ENCODE measurements around the gene FAM168B.

Gene FAM168B

GRCh38 chr2:131034122-131035051 is 58.9 kb downstream of the FAM168B start:
- peak overlapping the region; percentile 79 for H3K4me3 Mint-ChIP-seq
- H3K27ac Mint-ChIP-seq, result no peak overlapping the region
- H3K9me3 Mint-ChIP-seq, result no peaks in the 10 kb centered on the region
- DNase-seq, result peak; percentile 79
- TF ChIP-seq, protein P1, sequence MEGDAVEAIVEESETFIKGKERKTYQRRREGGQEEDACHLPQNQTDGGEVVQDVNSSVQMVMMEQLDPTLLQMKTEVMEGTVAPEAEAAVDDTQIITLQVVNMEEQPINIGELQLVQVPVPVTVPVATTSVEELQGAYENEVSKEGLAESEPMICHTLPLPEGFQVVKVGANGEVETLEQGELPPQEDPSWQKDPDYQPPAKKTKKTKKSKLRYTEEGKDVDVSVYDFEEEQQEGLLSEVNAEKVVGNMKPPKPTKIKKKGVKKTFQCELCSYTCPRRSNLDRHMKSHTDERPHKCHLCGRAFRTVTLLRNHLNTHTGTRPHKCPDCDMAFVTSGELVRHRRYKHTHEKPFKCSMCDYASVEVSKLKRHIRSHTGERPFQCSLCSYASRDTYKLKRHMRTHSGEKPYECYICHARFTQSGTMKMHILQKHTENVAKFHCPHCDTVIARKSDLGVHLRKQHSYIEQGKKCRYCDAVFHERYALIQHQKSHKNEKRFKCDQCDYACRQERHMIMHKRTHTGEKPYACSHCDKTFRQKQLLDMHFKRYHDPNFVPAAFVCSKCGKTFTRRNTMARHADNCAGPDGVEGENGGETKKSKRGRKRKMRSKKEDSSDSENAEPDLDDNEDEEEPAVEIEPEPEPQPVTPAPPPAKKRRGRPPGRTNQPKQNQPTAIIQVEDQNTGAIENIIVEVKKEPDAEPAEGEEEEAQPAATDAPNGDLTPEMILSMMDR (IDR thresholded peaks at IDR 0.05), result no peak
- H3K36me3 Mint-ChIP-seq (ENCODE audit: low read depth), result no peaks in the 10 kb centered on the region
- H3K4me1 Mint-ChIP-seq, result peaks cover 35% of the 10 kb centered on the region
- peaks cover 61% of the 10 kb centered on the region for H3K27me3 Mint-ChIP-seq (ENCODE audit: low read depth, poor library complexity)

DNA sequence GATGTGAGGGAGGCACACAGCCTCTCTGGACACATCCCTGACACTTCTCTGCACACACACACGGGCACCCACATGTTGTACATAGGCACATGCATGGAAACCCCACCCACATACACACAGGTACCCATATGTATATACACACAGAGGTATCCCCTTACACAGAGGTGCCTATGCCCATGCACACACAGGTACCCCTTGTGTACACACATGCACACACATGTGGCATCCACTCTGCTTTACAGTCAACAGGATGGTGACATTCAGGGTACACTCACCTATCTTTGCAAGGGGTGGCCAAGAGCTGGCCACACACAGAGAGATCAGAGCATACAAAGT is 59.5 kb downstream of the FAM168B start:
- H3K36me3 Mint-ChIP-seq (ENCODE audit: low read depth), result no peaks in the 10 kb centered on the region
- H3K4me1 Mint-ChIP-seq, result peaks cover 35% of the 10 kb centered on the region
- DNase-seq, result no peak
- TF ChIP-seq, protein P1 (IDR thresholded peaks at IDR 0.05), result no peak
- peaks cover under 1% of the 10 kb centered on the region for H3K9me3 Mint-ChIP-seq
- H3K27ac Mint-ChIP-seq, result no peak overlapping the region
- H3K4me3 Mint-ChIP-seq, result peak overlapping the region; percentile 79
- peaks cover 61% of the 10 kb centered on the region for H3K27me3 Mint-ChIP-seq (ENCODE audit: low read depth, poor library complexity)

DNA sequence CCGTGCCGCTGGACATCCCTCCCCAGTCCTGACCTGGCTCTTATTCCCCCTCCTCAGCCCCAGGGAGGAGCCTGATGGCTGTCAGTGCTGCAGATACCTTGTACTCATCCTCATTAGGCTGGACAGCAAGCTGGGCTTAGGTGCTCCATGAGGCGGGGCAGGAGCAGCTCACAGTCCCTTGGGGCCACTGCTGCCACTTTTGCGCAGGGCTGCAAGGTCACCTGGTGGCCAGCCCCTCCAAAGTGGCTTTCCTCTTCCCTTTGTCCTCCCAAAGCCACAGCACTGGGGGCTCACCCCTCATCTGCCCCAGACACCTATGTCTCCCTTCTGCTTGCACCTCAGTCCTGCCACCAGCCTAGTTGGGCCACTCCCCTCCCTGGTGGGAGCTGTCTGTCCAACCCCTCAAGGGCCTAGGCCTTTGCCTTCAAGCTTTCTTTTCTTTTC is 60.8 kb downstream of the FAM168B start:
- H3K27me3 Mint-ChIP-seq (ENCODE audit: low read depth, poor library complexity), result peaks cover 49% of the 10 kb centered on the region
- no peaks in the 10 kb centered on the region for H3K36me3 Mint-ChIP-seq (ENCODE audit: low read depth)
- DNase-seq, result no peak
- peaks cover 30% of the 10 kb centered on the region for H3K4me1 Mint-ChIP-seq
- no peak overlapping the region for H3K27ac Mint-ChIP-seq
- H3K9me3 Mint-ChIP-seq, result peaks cover 8% of the 10 kb centered on the region
- H3K4me3 Mint-ChIP-seq, result no peak overlapping the region
- TF ChIP-seq, protein P1 (IDR thresholded peaks at IDR 0.05), result no peak

DNA sequence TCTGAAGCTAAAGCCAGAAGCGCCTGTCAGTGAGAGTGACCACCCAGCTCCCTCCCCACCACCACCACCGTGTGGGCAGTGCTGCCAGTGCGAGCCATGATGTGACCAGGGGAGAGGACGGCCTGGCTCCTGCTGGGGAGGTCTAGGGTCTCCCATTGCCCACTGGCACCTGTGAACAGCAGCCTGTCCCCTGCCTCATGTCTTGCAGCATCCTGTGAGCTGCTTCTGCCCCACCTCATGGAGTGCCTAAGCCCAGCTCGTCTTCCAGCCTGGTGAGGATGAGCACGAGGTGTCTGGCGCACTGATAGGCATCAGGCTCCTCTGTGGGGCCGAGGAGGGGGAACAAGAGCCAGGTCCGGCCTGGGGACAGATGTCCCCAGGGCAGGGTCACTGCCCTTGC is 61.4 kb downstream of the FAM168B start:
- Mint-ChIP-seq H3K36me3 (ENCODE audit: low read depth) (no peaks in the 10 kb centered on the region), H3K9me3 (peaks cover 14% of the 10 kb centered on the region), H3K27me3 (ENCODE audit: low read depth, poor library complexity) (peaks cover 46% of the 10 kb centered on the region), H3K4me1 (peaks cover 24% of the 10 kb centered on the region), H3K4me3 (no peak overlapping the region), H3K27ac (no peak overlapping the region)
- TF ChIP-seq, protein P1 (IDR thresholded peaks at IDR 0.05), result no peak
- DNase-seq, result no peak

GRCh38 chr2:131031431-131031841 is 61.8 kb downstream of the FAM168B start:
- no peak overlapping the region for H3K27ac Mint-ChIP-seq
- TF ChIP-seq, protein P1 (IDR thresholded peaks at IDR 0.05), result no peak
- H3K27me3 Mint-ChIP-seq (ENCODE audit: low read depth, poor library complexity), result peaks cover 44% of the 10 kb centered on the region
- H3K4me3 Mint-ChIP-seq, result no peak overlapping the region
- peaks cover 21% of the 10 kb centered on the region for H3K4me1 Mint-ChIP-seq
- DNase-seq, result no peak
- H3K36me3 Mint-ChIP-seq (ENCODE audit: low read depth), result no peaks in the 10 kb centered on the region
- H3K9me3 Mint-ChIP-seq, result peaks cover 14% of the 10 kb centered on the region
